ENCODE data around the gene APRT.

Gene APRT, protein sequence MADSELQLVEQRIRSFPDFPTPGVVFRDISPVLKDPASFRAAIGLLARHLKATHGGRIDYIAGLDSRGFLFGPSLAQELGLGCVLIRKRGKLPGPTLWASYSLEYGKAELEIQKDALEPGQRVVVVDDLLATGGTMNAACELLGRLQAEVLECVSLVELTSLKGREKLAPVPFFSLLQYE

DNA sequence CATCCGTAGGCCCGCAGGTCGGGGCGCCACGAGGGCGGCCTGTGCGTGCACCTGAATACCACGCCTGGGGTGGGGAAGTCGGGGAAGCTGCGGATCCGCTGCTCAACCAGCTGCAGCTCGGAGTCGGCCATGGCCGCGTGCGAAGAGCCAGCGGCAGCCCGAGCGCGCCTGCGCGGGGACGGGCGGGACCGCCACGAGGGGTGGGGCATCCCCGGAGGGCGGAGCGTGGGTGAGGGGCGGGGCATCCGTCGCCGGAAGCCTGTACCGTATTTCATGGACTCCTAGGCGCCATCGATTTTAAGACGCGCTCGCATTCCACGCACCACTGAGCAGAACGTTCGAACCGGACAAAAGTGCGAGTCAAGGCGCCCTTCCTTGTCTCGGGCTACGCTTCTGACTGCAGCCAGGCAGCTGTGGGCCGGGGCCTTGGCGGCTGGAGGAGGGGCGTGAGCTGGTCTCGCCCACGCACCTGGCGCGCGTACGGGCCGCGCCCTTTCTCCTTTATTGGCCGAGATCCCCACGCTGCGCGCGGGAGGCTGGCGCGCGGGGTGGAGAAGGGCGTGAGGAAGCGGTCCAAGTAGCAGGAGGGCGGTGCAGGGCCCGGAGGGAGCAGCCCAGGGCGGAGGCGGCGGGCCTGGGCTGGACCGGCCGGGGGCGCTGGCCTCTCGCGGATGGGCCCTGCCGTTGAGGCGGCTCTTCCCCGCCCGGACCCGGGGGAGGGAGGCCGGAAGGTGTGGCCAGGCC, at the start of gene APRT:
APRT (minus strand) TSS at position 160 of the 744 bp plus-strand sequence; CDS start at position 131, 29 bp downstream.
- peak; percentile 98 for DNase-seq (ENCODE audit: low spot score)

DNA sequence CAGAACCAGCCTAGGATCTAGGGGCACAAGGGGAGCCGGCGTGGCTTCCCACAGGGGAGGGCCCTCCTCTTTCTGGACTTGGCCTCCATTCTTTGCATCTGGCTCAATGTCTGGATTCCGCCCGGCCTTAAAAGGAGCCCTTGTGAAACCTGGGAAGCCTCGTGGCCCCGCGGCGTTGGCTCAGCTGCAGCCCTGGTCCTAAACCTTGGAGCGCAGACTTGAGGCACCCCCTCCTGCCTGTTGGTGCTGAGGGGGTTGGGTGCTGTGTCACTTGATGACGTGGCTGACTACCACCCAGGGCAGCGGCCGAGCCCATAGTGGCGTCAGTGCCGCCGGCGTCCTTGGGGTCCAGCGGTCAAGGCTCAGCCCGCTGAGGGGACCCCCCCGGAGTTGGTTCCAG, 49.6 kb upstream of the APRT start:
- DNase-seq (ENCODE audit: low spot score) = no peak

DNA sequence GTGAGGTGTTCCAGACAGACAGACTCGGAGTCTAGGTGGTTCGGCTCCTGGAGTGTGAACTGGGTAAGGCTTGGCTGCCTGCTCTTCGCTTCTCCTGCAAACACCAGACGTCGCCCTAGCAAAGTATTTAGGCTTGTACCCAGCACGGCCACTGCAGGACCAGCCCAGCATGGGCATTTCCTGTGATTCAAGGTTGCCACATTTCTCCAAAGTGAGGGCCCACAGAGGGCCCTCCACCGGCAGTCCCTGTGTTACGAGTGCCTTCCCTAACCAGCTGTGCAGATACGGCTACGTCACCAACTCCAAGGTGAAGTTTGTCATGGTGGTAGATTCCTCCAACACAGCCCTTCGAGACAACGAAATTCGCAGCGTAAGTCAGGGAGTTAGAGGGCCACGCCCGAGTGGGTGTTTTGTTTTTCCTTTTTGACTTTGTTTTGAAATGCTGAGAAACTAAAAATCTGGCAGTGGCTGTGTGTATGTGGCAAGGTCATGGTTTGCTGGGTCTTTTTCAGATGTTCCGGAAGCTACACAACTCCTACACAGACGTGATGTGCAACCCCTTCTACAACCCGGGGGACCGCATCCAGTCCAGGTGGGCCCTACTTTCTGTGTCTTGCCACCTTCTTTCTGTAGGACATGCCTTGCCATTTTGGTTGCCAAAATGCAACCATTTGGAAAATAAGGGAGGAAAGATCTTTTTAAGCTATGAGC, 47.8 kb upstream of the APRT start:
- no peak for DNase-seq (ENCODE audit: low spot score)

DNA sequence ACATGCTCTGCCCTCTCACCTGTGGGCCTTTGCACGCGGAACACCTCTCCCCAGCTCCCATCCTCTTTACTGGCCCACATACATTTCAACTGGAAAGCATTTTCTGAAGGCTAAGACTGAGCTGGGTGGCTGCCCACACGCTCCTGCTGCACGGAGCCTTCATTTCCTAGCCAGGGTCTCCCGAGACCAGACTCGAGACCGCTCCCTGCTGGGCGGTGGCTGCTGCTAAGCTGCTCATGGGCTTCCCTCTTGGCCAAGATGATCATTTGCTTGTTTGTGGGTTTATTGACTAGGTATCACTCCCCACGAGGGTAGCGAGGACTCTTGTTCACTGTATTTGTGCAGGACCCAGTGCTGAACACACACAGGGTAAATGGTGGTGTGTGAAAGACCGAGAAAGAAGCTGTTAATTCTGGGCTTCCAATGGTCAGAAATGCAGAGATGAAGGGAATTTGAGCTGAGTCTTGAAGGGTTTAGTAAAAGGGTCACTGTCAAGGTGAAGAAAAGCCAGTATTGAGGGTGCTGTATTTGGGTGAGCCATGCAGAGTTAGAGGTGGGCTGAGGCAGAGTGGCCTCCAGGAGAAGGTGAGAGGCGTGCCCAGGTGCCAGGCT, 46.1 kb upstream of the APRT start:
- peak; percentile 86 for DNase-seq (ENCODE audit: low spot score)

DNA sequence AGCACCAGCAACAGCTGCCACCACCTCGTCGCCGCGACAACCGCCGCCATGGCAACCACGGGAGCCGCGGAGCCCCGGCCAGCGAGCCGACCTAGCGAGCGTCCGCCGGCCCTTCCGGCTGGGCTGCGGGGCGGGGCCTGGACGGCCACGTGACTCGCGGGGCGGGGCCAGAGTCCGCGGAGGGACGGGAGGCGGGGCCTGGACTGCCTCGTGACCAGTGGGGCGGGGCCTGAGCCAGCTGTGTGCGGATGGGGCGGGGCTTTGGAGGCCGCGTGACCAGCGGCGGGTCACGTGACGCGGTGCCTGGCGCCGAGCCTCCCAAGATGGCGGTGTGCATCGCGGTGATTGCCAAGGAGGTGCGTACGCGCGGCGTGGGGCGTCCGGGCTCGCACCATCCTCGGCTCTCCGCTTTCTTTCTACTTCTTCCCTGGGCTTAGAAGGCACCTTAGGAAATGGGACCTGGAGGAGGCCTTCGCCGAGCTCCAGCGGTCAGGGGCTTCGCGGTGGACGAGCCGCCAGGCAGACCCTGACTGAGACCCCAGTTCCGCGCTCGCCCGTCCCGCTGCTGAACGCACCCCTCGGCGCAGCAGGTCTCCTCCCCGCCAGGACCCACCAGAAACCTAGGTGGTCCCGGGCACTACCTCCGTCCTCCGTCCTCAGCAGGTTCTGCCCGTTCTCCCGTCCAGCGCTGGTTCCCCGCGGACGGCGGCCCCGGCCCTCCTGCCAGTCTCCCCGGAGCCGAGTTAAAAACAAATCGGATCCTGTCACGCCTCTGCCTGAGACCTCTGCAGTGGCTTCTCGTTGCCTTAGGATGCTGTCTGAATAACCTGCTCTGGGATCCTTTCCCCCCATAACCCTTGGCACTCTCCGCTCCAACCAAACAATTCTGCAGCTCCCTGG, 45.4 kb upstream of the APRT start, which contains the start of the genes GALNS and TRAPPC2L:
GALNS (minus strand) TSS at position 120 of the 900 bp plus-strand sequence; CDS start at position 50, 70 bp downstream.
TRAPPC2L (plus strand) TSS at position 300 of the 900 bp plus-strand sequence; CDS start at position 324, 24 bp downstream.
- peak; percentile 99 for DNase-seq (ENCODE audit: low spot score)

DNA sequence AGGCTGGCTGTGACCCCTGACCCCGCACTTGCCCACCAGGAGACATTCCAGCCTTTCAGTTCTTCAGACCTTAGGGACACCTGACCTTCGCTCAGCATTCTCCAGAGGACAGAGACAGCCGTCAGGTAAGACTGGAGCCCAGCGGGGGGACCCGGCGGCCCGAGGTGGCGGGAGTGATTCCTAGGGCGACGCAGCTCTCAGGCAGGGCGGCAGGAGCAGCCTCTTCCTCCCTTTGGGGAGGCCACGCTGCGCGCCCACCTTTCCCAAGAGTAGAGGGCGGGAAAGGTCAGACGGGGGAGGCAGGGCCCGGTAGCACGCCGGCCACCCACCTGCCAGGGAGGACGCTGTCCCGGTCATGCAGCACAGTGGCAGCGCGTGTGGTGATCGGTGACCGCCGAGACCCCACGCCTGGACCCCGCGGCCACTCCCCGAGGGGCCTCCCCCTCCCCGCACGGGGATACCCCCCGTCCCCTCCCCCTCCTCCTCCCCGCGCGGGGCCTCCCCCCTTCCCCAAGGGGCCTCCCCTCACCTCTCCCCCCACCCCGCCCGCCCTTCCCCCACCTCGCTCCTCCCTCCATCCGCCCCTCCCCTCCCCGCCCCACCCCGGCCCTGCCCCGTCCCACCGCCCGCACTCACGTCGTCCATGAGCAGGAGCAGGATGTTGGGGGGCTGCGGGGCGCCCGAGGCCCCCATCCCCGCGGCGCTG, 44.5 kb upstream of the APRT start:
- DNase-seq (ENCODE audit: low spot score) = peak; percentile 57

DNA sequence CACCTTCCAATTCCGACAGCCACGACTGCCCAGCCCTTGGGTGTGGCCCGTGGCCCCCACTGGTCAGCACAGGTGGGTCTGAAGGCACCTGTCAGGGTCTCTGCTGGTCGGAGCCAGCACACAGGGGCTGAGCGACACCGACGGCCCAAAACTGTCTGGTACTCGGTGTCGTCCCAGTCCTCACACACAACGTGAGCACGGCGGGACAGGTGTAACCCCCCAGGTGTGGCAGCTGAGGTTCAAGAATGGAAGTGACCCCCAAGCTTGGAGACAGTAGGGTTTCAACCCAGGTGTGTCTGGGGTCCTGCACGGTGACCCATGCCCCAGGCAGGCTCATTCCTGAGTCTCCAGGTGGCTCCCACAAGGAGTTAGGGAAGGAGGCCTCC, 44.0 kb upstream of the APRT start:
- DNase-seq (ENCODE audit: low spot score) = no peak

DNA sequence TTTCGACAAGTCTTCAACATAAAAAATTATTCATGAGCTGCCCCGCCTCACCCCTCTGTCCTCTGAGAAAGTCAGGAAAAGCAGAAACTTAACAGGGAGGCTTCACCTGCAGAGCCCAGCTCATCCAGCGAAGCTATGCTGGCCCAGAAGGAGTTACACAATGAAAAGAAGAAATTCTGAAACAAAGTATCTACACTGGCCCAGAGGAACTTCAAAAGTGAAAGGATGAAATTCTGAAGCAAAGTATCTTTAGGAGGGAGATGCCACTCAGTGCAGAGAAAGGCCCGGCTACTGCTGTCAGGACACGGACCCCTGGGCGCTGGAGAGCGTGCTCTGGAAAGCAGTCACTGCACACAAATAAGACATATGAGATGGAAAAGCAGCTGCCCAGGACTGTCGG, 43.4 kb upstream of the APRT start:
- no peak for DNase-seq (ENCODE audit: low spot score)

DNA sequence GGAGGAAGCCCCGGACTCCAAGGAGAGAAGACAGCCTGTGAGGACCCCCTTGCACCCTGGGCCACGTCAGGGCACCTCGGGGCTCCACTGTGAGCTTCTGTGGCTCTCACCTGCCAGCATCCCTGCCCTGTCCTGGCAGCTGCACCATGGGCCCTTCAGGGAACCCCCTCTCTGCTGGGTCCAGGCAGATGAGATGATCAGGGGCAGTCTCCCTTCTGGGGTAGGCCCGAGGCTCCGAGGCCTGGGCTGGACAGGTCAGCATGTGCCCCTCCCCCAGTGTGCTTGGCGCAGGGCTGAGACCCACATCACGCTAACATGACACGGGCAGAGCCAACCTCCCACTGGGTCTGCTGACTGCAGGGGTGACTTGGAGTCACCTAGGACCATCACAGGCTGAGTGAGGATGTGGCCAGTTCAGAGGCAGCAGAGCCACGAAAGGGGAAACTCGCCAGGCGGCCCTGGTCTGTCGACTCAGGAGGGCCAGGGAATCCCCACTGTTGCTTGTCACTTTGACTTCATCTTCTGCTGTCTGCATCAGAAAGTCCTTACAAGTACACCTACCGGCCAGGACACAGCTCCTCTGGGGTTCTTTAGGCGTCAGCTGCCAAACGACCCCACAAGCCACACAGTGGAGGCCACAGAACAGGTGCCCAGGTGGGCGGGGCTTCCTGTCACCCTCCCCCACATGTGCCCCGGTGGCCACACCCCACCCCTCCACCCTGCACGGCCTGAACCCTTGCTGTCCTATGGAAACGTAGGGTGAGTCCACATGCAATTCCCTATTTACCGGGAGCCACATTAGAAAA, 42.8 kb upstream of the APRT start:
- no peak for DNase-seq (ENCODE audit: low spot score)

DNA sequence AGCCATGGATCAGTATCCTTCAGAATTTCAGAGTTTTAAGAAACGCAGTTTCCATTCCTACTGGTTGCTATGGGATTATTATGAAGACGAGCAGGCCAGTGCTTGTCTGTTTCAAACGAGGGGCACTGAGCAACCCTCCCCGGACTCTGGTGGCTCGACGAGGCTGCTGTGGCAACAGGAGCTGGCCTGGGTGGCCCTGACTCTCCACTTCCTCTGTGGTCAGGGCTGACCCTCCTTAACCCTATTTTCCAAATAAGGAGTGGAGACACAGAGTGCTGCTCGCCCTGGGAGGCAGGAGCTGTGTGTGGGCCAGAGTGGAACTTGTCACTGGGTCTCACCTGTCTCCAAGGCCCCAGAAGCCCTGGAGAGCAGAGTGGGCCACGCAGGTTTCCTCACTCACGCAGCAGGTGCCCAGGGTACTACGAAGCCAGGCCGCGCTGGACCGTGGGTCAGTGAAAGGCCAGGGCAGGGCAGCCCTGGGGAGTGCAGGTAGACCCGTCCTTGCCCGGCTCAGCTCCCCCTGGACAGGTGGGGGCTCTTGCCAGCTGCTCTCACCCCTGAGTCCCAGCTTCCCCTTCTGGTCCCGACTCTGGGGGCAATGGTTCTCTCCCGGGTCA, 41.7 kb upstream of the APRT start:
- DNase-seq (ENCODE audit: low spot score) = no peak

DNA sequence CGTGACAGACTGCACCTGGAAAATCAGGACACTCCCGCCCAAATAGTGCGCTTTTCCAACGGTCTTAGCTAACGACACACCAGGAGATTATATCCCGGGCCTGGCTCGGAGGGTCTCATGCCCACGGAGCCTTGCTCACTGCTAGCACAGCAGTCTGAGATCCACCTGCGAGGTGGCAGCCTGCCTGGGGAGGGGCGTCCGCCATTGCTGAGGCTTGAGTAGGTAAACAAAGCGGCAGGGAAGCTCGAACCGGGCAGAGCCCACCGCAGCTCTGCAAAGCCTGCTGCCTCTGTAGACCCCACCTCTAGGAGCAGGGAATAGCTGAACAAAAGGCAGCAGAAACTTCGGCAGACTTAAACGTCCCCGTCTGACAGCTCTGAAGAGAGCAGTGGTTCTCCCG, 39.9 kb upstream of the APRT start:
- DNase-seq (ENCODE audit: low spot score) = no peak

DNA sequence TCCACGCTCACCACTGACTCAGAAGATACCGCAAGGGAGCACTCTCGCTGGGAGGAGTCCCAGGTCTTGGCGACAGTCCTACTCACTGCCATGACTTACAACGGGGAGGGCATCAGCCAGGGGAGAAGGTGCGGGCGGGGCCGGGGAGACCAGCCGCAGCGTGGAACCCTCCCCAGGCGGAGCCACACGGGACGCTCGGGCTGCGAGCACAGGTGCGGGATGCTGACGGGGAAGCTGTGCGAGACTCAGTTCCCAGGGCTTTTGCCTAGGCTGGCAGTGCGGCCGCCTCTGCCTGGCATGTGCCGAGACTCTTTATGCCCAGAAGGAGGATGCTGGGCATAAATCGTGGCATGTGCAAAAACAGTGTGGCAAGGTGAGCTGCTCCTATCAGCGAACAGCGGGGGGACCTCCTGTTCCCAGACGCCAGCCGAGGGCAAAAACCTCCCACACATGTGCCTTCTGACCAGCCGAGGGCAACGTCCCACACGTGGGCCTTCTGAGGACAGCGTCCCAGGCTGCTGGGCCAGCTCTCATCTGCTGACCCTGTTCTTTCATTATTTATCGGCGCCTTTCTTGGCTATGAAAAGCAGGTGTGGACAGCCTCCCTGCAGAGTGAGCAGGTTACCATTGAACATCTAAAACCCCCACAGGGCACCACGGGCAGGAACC, 38.9 kb upstream of the APRT start:
- no peak for DNase-seq (ENCODE audit: low spot score)

DNA sequence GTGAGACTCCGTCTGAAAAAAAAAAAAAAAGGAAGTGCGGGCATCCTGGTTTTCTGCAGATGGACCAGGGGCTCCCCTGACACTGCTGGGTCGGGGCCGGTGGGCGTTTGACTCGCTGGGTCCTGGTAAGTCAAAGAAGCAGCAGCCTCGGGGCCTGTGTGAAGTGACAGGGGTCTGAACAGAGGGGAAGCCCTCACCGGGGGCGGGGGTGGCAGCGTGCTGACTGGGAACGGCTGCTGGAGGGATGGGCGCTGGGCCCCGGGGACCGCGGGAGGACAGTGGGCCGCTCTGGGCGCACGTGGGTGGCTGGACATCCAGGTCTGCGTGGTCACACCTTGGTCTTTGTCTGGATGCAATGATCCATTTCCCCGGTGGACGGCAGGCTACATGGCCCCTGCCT, 36.8 kb upstream of the APRT start:
- no peak for DNase-seq (ENCODE audit: low spot score)

DNA sequence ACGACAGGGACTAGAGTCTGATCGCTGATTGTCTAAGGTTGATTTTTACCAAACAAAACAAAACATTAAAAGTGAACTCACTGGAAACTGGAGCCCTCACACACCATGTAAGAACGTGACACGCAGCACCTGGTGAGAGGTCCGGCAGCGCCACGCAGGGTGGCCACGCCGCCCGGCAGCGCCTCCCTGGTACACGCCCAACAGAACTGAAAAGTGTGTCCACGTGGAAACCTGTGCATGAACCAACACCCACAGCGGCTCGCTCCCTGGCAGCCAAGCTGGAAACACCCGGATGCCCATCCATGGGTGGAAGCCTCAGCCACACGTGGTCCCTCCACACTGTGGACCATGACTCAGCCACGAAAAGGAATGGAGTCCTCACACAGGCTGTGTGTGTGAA, 35.9 kb upstream of the APRT start:
- DNase-seq (ENCODE audit: low spot score) = no peak

DNA sequence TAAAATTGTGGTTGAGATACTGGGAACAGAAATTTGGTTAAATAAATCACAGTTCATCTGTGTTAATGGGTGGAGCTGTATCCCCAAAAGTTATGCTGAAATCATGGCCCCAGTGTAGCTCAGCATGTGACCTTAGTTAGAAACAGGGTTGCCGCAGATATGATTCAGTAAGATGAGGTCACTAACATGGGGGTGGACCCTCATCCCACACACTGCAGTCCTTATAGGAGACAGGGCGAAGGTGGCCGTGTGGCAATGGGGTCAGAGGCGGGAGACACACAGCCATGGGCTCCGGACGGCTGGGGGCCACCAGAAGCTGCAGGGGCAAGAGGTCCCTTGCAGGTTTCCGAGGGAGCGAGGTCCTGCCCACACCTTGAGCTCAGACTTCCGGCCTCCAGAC, 34.4 kb upstream of the APRT start:
- no peak for DNase-seq (ENCODE audit: low spot score)

DNA sequence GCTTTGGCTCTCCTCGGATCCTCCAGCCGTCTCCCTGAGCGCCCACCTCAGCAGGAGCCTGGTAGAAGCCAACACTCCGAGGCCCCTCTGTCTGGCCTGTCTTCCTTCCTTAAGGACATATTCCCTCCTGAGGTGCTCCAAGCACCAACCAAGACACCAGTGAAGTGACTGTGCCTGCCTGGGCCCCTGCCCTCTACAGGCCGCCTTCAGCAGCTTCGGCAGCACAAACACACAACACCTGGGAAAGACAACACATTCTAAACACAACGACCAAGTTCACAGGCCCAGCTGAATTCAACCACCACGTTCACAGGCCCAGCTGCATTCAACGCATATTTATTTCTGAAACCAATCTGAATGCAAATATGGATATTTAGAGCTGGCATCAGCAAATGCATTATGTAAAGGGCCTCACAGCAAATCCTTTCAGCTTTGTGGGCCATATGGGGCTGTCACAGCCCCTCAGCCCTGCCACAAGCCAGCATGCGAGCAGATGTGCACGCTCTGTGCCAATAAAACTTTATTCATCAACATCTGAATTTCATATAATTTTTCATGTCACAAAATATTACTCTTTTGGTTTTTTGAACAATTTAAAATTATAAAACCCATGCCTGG, 32.8 kb upstream of the APRT start:
- no peak for DNase-seq (ENCODE audit: low spot score)

DNA sequence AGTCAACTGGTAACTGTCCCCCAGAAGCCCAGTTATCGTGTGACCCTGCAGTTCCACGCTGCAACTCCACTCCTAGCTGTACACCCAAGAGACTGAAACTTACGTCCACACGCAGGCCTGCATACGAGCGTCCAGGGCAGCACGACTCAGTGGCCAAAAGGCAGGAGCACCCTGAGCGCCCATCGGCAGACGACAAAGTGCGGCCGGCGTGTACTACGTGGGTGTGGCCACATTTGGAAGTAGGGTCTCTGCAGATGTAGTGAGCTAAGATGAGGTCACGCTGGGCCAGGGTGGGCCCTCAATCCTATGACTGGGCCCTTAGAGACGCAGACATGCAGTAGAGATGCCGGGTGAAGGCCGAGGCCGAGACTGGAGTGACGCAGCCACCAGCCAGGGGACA, 31.5 kb upstream of the APRT start:
- DNase-seq (ENCODE audit: low spot score) = no peak

DNA sequence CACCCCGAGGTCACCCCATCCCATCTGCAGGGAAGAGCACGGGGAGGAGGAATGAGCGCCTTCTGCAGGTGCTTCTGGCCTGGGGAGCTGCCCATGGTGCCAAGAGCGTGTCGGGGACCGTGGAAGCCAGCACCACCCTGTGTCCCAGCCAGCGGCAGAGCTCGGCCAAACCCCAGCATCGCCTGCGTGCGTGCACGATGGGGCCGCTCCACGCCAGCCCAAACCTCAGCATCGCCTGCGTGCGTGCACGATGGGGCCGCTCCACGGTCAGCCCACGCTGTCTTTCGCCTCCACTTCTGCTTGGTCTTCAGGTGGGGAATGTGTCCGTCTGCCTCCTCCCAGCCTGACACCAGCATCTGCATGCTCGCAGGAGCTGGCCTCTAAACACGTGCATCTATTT, 31.1 kb upstream of the APRT start:
- DNase-seq (ENCODE audit: low spot score) = no peak

DNA sequence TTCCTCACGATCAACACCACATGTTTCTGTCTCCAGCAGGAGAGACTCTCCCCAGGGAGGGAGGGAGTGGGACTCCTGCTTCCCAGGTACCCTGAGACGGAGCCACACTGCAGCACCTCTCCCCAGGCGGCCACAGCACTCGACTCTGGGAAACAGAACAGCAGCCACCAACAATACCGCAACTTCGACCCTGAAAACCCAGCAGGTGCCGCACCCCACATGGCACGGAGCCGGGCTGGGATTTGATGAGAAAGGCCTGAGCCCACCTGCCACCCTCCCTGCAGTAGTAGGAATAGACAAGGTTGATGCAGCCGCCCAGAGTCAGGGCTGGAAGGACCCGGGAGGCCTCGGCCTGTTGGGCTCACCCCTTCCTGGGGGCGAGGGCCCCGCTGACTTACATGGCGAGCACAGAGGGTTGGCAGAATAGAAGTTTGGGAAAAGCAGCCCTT, 30.6 kb upstream of the APRT start:
- no peak for DNase-seq (ENCODE audit: low spot score)

Measured in D341Med (cell line).